Activated CD8-positive, alpha-beta memory T cell treated with anti-CD3 and anti-CD28 coated beads for 1 hour (primary cell): ENCODE data around the gene GGT5.
A peak's percentile ranks its signal among the peaks of the same experiment; 100 is the strongest.
"Not testable (repeated sequence)": the region's sequence is repeated elsewhere in the genome, so short reads cannot be mapped to it uniquely, and the experiment has no call there.

Source experiments
- DNase-seq, 2 donors: peaks; one replicate each; pipeline ENCODE4 v3.0.0-alpha.2; 2020; ENCODE audit warnings: low read depth in 1 of 2; ENCODE audit errors: extremely low read depth in 1 of 2

The GGT5 gene

DNA sequence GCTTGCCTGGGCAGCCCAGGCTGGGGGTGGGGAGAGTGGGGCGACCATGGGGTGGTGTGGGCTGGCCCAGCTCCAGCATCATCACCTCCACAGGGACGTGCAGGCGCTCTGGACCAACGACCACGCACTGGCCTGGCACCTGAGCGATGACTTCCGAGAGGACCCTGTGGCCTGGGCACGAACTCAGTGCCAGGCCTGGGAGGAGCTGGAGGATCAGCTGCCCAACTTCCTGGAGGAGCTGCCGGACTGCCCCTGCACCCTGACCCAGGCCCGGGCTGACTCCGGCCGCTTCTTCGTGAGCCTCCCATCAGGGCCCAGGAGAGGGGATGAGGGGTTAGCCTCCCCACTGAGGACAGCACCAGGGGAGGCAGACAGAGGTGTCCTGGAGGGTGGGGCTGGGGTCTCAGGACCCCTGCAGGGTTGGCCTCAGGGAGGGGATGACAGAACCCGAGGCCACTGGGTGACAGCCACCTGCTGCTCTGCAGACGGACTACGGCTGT, 59.8 kb downstream of the GGT5 start:
- no peak for DNase-seq

DNA sequence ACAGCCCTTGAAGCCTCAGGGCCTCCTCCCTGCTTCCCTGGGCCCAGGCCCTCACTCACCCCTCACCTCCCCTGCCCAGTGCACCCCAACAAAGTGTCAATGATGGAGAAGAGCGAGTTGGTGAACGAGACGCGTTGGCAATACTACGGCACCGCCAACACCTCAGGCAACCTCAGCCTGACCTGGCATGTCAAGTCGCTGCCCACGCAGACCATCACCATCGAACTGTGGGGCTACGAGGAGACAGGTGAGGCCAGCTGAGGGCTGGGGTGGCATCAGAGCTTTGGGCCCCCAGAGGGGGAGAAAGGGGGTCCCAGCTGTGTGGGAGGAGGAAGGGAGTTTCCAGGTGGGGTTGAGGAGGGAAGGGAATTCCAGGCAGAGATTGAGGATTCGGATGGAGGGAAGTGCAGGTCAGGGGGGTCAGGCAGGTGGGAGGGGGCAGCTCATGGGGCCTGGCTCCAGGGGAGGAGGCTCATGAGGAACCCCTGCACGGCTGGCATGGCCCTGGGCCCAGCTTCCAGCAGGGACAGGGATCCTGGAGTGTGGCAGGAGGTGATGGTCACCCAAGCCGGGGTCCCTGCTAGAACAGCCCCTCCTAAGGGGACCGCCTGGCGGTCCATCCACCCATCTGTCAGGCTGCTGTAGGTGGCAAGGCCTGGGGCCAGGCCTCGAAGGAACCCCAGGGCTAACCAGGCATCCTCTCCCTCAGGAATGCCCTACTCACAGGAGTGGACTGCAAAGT, 60.7 kb downstream of the GGT5 start:
- no peak for DNase-seq

DNA sequence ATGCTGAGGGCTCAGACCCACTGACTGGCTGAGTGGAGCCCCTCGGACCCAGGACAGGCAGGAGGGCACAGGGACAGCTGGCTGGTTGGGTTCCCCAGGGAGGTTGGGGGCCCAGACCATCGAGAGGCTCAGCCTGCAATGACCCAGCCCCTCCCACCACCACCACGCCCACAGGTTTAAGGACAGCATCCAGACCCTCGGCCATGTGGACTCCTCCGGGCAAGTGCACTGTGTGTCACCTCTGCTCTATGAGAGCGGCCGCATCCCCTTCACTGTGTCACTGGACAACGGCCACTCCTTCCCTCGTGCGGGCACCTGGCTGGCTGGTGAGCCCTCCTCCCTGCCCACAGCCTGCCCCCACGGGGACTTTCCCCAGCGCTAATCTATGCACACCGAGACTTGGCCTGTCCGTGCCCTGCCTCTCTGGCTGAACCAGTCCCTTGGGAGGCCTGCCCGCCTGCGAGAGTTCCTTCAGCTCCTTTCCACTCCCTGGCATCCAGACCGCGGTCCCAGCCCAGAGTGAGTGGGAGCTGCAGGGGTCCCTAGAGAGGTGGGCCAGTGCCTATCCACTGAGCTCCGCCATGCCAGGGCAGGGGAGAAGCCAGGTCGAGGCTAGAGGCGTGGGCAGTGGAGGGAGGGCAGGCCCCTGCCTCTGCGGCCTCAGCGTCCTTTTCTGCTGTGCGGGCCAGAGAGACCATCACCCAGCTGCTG, 61.4 kb downstream of the GGT5 start:
- no peak for DNase-seq

DNA sequence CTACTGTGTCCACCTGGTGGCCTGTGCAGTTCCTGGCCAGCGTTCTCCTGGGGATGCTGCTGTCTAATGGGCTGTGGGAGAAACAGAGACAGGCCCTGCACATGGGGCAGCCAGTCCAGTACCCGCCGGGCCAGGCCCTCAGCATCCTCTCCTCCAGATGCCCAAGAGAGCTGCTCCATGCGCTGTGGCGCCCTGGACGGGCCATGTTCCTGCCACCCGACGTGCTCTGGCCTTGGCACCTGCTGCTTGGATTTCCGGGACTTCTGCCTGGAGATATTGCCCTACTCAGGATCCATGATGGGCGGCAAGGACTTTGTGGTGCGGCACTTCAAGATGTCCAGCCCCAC, 62.0 kb downstream of the GGT5 start:
- DNase-seq = not testable (repeated sequence)

DNA sequence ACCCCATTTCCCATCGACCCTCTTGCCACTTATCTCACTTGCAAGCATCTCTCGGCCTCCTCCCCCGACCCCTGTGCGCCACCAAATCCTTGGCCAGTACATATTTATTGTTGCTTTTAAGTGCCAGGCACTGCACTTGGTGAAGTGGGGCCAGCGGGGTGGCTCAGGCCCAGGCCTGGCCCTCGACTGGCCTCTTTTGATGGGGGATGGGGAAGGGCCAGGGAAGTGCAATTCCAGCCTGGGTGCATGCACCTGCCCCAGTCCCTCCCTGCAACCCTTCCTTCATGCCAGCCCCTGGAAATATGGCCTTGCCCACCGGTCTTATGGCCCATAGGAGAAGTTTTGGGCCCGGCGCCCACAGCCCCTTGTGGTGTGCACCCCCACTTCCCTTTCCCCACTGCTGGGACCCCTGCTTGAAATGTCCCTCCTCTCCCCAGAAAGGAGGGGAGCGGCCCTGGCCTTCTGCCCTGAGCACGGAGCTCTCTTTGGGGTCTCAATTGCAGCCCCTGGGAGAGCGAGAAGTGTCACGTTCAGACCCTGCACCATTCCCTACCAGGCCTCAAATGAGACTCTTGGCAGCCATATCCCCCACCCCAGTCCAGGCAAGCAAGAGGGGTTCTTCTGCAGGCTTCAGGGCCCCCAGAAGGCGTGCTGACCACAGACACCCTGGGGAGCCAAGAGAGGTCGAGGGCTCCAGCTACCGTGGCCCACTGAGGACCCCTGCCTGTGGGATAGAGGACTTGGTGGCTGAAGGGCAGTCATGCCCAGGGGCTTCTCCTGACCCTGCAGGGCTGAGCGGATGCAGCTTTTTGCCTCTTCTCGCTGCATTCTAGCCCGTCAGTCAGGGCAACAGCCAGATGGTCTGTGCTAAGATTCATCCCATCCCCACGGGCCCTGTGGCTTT, 62.6 kb downstream of the GGT5 start:
- DNase-seq = no peak

DNA sequence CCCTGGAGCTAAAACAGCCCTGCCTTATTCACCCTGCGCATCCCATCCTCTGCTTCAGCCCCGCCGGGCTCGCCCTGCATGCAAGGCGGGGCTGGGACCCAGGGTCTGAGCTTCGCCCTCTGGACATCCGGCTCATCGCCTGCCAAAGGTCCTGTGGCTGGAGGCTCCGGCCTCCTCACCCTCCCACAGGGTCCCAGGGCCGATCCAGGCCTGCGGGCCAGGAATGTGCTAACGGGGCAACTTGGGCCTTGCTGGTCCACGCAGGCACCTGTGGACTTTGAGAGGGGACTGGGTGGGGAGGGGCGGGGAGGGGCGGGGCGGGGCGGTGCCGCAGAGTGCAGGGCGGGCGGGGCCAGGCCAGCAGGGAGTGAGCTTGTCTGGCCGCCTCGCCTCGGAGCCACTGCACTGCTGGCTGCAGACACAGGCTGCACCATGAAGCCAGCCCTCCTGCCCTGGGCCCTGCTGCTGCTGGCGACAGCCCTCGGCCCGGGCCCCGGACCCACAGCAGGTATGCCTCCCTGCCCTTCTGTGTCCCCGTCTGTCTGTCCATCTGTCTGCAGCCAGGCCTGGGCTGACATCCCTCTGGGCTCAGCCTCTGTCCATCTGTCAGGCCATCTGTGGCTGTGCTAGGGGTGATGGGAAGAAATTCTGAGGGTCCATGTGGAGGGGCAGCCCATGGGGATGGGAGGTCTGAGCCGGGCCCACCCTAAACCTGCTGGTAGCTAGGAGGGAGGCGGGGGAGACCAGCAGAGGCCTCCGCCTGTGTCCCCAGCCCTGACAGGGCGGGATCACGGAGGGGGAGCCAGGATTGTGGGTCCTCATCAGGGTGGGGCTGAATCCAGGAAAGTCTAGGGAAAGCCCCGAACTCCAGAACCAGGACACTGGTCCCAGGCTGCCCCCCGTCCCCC, 63.5 kb downstream of the GGT5 start, which contains the start of gene SUSD2:
TSS of gene SUSD2 (plus strand) at position 400 of the 908 bp plus-strand sequence. CDS start at position 433, 33 bp downstream.
- DNase-seq = no peak

DNA sequence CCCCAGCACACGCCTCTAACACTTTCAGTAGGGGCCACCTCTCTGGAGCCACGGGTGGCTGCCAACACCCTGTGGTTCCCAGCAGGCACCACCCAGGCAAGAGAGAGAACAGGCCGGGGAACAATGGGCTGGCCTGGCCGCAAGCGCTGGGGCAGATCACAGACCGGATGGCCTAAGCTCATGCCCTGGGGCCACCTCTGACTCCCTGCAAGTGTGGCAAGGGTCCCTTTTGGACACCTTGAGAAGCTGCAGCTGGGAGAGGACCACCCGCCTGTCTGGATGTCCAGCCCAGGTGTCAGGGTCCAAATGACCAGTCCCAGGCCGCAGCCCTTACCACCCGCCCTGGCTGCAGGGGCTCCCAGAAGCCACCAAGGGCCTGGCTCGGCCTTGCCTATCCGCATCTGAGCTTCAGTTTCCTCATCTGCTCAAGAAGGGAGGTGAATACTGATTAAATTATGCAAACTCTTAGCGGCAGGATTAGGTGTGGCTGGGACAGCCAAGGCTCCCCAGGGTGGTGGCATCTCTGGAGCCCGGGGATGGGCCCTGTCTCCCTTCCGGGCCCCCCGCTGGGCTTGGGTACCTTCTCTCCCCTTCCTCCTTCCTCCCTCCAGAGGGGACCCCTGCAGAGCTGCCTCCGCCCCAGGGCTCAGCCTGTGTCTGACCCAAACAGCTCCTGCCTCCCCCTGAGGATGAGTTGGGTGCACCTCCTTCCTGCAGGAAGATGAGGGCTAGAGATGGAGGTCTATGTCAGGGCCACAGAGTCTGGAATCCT, 64.4 kb downstream of the GGT5 start:
- no peak for DNase-seq

DNA sequence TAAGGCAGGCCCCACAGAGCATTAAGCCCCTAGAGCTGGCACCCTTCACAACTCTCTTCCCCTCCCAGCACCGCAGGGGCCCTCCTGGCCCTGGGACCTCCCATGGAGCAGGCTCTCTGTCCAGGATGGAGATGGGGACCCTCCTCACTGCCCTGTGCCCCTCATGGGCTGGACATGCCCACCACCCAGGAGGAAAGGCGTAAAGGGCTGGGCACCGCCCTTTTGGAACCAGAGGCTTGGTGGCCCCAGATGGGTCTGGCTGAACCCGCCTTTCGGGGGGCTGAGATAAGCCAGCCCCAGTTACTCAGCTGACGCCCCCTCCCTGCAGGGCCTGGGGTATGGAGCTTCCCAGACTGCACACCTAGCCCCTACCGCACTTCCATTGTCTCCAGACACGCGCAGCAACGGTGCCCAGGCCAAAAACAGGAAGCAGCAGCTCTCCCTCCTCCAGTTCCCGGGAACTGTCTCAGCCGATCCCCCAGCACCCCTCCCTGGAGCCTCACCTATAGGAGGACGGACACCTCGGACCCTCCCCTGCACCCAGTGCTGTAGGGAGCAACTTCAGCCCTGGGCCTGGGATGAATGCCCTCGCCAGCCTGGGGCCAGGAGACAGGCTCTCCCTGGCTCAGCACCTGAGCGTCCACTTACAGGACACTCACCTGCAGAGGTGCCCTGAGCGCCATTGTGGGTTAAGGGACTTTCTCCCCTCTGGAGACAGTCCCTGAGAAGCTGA, 65.2 kb downstream of the GGT5 start:
- DNase-seq = no peak

DNA sequence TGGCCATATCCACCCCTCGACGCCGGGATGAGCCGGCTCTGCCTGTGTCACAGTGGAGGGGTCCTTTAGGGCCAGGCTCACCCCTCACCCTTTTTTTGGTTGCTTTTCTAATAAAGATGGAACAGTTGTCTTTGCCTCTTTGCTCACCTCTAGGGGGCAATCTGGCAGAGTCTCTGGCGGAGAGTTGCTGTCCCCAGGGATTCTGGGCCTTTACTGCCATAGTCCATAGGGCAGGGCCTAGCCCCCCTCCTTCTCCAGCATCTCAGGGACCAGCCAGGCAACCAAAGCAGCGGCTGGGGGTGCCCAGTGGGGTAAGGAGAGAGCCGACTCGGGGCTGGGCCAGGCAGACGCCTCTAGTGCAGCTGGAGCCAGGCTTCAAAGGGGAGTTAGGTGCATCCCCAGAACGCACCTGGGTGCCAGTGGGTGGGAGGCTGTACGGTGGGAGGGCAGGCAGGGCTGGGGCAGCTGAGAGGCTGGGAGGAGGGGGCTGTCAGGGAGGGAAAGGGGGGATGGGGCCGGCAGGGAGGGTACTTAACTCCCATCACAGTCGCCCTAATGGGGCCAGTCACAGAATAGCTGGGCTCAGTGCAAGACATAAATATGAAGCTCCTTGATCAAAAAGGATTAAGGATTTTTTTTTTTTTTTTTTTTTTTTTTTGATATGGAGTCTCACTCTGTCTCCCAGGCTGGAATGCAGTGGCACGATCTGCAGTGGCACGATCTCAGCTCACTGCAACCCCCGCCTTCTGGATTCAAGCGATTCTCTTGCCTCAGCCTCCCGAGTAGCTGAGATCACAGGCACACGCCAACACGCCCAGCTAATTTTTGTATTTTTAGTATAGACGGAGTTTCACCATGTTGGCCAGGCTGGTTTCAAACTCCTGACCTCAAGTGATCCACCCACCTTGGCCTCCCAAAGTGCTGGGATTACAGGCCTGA, 66.1 kb downstream of the GGT5 start:
- DNase-seq = no peak

DNA sequence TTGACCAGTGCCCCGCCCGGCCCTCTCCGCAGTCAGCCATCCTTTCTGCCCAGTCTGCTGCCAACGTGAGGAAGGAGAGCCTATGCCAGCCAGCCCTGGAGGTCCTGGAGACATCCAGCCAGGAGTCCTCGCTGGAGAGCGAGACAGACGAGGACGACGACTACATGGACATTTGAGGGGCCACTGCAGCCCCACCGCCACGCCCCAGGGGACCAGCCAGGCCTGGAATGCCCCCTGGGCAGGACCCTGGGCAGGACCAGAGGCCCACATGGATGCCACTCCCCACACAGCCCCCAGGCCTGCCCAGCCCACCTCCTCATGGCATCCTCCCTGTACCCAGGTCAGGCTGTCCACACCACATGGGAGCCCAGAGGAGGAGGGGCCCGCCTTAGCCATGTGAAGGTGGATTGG, 66.9 kb downstream of the GGT5 start:
- no peak for DNase-seq

DNA sequence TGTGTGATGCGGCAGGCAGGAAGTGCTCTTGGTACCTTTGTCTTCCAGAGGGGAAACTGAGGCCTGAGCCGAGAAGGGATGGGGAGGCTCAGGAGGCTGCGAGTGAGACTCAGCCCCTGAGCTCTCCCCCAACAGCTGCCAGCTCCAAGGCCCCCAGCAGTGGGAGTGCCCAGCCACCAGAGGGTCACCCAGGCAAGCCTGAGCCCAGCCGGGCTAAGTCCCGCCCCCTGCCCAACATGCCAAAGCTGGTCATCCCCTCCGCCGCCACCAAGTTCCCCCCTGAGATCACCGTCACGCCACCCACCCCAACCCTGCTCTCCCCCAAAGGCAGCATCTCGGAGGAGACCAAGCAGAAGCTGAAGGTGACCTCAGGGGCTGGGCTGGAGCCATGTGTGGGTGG, 67.4 kb downstream of the GGT5 start:
- DNase-seq = no peak

DNA sequence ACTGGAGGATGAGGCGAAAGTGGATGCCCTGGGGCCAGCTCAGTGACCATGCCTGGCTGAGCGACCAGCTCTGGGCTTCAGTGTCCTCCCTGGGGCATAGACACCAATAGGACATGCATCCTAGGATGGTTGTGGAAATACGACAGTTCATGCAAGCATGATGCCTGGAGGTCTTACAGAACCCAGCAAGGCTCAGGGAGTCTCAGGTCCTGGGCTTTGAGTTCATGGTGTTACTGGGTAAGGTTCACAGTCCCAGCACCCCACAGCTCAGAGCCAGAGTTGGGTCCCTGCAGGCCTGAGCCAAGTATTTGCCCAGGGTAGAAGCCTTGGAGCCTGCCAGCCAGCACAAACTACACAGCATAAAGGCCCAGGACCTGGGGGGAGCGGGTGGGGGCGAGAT, 67.8 kb downstream of the GGT5 start:
- no peak for DNase-seq

DNA sequence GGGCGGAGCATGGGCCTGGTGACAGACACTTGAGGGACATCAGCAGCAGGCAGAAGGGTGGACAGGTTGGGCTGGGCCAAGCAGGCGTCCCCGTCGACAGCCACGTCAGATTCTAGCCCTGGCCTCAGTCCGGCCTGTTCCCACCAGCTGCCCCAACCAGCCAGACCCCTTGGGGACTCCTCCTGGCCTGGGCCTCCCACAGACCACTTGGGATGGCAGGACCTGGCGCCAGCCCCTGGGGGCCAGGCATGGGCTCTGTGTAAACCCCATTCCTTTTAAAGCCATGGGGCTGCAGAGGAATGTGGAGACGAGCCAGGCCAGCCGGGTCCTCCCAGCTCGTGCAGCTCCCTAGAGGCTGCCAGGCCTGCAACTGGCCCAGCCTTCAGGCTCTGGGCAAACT, 68.3 kb downstream of the GGT5 start:
- no peak for DNase-seq

DNA sequence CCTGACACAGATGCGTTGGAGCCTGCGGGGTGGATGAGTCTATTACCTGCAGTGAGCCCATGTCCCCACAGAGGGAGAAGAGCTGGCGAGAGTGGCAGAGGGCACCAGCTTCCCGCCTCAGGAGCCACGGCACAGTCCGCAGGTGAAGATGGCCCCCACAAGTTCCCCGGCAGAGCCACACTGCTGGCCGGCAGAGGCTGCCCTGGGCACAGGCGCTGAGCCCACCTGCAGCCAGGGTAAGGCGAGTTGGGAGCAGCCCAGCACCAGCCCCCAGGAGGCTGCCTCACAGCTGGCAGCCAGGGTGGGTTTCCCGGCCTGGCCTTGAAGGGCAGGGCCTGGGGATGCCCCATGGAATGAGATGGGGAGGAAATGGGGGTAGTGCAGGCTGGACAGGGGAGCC, 68.8 kb downstream of the GGT5 start:
- no peak for DNase-seq

DNA sequence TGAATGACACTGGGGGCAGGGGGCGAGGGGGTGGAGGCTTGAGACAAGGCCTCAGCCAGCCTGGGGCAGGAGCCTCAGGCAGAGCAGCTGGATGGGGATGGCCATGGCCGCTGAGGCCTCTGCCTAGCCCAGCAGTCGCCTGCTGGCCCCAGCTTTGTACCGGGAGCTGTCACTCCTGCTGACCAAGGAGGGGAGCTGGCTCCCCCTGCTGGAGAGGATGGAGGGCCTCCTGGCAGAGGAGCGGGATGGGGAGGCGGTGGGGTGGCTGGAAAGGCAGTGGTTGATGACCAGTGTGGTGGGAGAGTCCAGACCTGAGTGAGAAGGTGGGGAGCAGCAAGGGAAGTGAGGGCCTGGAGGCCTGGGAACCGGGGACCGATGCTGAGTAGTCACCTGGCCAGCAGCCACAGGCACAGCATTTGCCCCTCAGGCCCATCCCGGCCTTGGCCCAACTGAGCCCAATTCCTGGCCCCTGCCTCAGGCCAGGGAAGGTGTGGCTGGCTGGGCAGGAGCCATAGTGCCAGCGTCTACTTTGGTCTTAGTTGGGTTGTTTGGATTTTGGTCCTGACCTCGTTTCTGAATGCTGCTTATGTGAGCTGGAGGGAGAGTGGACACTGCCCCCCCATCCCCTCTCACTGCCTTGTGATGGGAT, 69.6 kb downstream of the GGT5 start:
- peak; percentile 31 to 56 for DNase-seq

DNA sequence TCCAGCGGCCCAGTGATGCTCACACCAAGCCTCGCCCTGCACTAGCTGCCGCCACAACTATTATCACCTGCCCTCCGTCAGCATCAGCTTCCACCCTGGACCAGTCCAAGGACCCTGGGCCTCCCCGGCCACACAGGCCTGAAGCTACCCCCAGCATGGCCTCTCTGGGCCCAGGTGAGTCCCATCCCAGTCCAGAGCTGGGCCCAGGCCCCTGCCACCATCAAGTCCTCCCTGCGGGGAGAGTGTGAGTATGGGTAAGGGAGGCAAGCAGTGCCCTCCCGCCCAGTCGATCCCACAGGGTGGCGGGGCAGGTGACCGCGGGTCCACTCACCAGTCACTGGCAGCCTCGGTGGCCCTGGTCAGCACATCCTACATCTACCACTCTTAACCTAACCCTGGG, 73.1 kb downstream of the GGT5 start:
- DNase-seq = no peak

DNA sequence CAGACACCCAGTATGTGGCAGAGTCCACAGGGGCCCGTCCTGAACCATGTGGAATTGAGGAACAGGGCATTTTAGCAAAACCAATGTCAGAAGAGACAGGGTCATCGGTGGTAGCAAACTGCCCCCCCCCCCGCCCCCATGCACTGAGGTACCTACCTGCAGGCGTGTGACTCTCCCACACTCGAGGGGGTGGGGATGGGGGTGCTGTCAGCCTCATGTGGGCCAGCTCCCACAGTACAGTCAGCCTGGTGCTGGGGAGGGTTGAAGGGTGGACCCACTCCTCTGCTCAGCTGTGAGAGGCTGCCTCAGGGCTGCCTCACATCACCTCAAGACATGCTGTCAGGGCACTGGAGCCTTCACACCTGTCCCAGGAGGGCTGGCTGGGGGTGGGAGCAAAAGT, 74.2 kb downstream of the GGT5 start:
- DNase-seq = no peak
